Heart right ventricle (tissue), 16 donors: ENCODE data around the gene CAMKMT. TPM values are rescaled to one million over a fixed set of nuclear protein-coding genes. Genes with fewer than 3 reads are reported as not detected.

Experiments used
- ATAC-seq, 8 donors: fragments of 200-7000 bp; cut with Tn5 transposase; one replicate each; pipeline ENCODE4 v1.9.1; 2020; ENCODE audit warnings: mild to moderate bottlenecking in 8 of 8, moderate library complexity in 8 of 8, moderate number of reproducible peaks in 1 of 8
- DNase-seq, 2 donors: peaks; one replicate each; pipeline ENCODE4 v3.0.0-alpha.2; 2020
- H3K27ac ChIP-seq, 10 donors: fragments of 200-600 bp; sonication (generic) in 2 of 10; one replicate each; pipeline versions ENCODE4 v1.5.0 to v1.8.0; 2020 to 2022; ENCODE audit warnings: mild to moderate bottlenecking in 3 of 10
- H3K27me3 ChIP-seq, 7 donors: fragments of 200-600 bp; one replicate each; pipeline ENCODE4 v1.8.0; 2021 to 2022; ENCODE audit warnings: mild to moderate bottlenecking in 2 of 7
- H3K36me3 ChIP-seq, 9 donors: fragments of 200-600 bp; sonication (generic) in 1 of 9; one replicate each; pipeline versions ENCODE4 v1.5.0 to v1.8.0; 2020 to 2022; ENCODE audit warnings: mild to moderate bottlenecking in 2 of 9
- H3K4me1 ChIP-seq, 9 donors: fragments of 200-600 bp; sonication (generic) in 1 of 9; one replicate each; pipeline versions ENCODE4 v1.5.0 to v1.8.0; 2020 to 2022; ENCODE audit warnings: mild to moderate bottlenecking in 4 of 9
- H3K4me3 ChIP-seq, 10 donors: fragments of 200-600 bp; sonication (generic) in 2 of 10; one replicate each; pipeline versions ENCODE4 v1.5.0 to v1.8.0; 2020 to 2022; ENCODE audit warnings: mild to moderate bottlenecking in 7 of 10, moderate library complexity in 2 of 10
- H3K9me3 ChIP-seq, 11 donors: fragments of 200-600 bp in 10 of 11; sonication (generic) in 2 of 11; one replicate each; pipeline versions ENCODE4 v1.5.0 to v1.8.0; 2013 to 2022; ENCODE audit warnings: mild to moderate bottlenecking in 2 of 11, control low read depth in 1 of 11, moderate library complexity in 1 of 11
- CTCF ChIP-seq, 9 donors: fragments of 200-600 bp; sonication (generic) in 2 of 9; IDR thresholded peaks; one replicate each; pipeline versions ENCODE4 v1.5.0 to v1.8.0; 2021 to 2022; ENCODE audit warnings: antibody characterized with exemption in 9 of 9, mild to moderate bottlenecking in 5 of 9, moderate library complexity in 1 of 9
- WGBS, 2 donors: extraction: QIAGEN DNeasy Blood & Tissue Kit; methylation state at CpG; one replicate each; pipeline ENCODE4 v1.1.7; 2013; ENCODE audit warnings: inconsistent platforms in 1 of 2; 5-methylcytosine and 5-hydroxymethylcytosine counted together
- intact Hi-C, 10 donors: fragments of 100-400 bp; cut with DNase I; formaldehyde crosslinking; loops; one replicate each; pipeline versions ENCODE4 v1.11.1 to v1.14.2; 2022
- polyA plus RNA-seq, 2 donors: library from polyadenylated mRNA; stranded (reverse); fragments of 200-250 nt; gene quantifications; one replicate each; pipeline ENCODE4 v1.2.3, GENCODE V29; 2013
- total RNA-seq, 10 donors: library from RNA; stranded (reverse); fragmentation: NEBNext Ultra II Directional in 3 of 10; extraction: Animal tissue kit (Norgen Biotek cat#: 25700) in 3 of 10; gene quantifications; one replicate each; pipeline versions ENCODE4 v1.2.1 to v1.2.4, GENCODE V29; 2021 to 2023
- donor health status: Arrhythmogenic right ventricular cardiomyopathy.
- donor health status: ischemic (EF 13 %, LVEDD 7.1; RV severe dilation, severe dysfunction).
- donor health status: healthy with polysubstance abuse.
- donor health status: DM: no; HTN: yes; CAD: no.
- donor health status: DM: no; HTN: no; CAD: no.
- donor health status: ischemic (EF 25% LVEDD 6.9; RV normal size, moderate dysfunction).
- donor health status: ischemic (EF 25% LVEDD 5.7; RV mildly dilated, moderate dysfunction).
- donor health status: healthy.
- donor health status: DM: yes; HTN: yes; CAD: no.
- donor health status: Ischemic cardiomyopathy.
- donor health status: ischemic (EF 35%, LVEDD 5.7; RV mildly dilated, moderate dysfunction).
- donor health status: nonischemic (EF 11% LVEDD 7.7; RV severe dilation, severe dysfunction).
- donor health status: DM: yes; HTN: yes; CAD: no.
- donor health status: PGD.
- donor health status: ischemic (EF 29% LVEDD 5.4; RV normal size, mild dysfunction).
- donor health status: nonischemic (EF 23%, LVEDD 6.1; RV moderate dilation, normal function).

CAMKMT gene
- total and polyA plus RNA-seq, 12 donors = 4.1 to 6.4 (median 4.8) TPM

DNA sequence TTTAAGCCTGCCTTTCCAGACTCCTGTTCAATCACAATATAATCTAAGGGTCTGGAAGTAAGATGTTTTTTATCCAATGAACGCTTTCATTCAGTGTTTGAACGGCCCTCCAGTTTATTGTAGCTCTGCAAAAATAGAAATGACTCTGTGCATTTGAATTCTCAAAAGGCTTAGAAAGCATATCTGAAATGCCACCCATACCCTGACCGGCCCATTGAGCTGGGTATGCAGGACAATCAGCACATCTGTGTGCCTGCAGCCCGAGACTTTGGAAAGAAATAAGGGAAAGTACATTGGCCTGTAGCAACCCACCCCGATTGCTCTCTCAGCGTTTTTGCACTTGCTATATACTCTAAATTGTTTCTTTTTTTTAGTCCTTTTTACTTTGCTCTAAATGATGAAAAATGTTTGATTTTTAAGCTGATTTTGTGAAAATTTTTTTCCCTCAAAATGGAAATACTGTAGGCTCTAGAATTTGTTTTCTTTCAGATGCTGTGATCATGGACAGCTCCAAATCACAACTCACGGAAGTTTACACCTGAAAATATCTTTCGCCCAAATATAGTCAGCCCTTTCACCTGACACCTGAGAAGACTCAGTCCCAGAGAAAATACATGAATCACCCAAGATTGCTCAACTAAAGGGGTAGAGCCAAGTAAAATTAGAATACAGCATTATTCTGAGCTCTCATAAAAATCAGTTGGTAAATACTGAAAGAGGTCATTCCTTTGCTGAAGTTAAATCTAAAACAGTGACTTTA is 385.3 kb downstream of the CAMKMT start:
- DNase-seq (no peak), ATAC-seq (peak in 3 of 8 donors; percentile 42 to 72 (median 52))
- peaks cover 0 to 26% (median 6%) of the 10 kb centered on the region in 9 donors for H3K4me1 ChIP-seq
- H3K36me3 ChIP-seq = no peaks in the 10 kb centered on the region
- WGBS, 2 donors = 69 to 81% methylated on average over 8 of the region's 8 CpGs
- no peak overlapping the region for H3K4me3 ChIP-seq
- peaks cover 0 to 2% (median 0%) of the 10 kb centered on the region in 11 donors for H3K9me3 ChIP-seq
- intact Hi-C loops = no loop called here
- H3K27me3 ChIP-seq = no peaks in the 10 kb centered on the region
- H3K27ac ChIP-seq = no peak overlapping the region
- no peak for TF ChIP-seq CTCF (IDR thresholded peaks at IDR 0.05)

DNA sequence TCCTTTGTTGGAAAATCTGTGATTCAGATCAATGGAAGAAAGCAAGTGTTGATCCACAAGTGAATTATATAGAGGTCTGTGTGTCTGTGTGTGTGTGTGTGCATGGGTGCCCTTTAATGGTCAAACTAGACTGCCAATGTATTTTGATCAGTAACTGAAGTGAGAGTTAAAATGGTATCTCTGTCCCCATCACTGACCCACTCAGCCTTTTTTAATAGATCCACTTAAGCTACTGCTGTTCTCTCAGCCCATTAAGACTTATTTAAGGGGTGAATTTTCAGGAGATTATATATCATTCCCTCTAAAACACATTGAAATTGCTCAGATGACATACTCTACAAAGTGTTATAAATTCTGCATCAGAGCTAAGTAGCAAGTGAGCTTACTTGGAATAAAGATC is 386.0 kb downstream of the CAMKMT start:
- peaks cover 0 to 26% (median 6%) of the 10 kb centered on the region in 9 donors for H3K4me1 ChIP-seq
- no peak for TF ChIP-seq CTCF (IDR thresholded peaks at IDR 0.05)
- H3K9me3 ChIP-seq = peaks cover 0 to 2% (median 0%) of the 10 kb centered on the region in 11 donors
- ATAC-seq = no peak
- intact Hi-C loops = no loop called here
- H3K36me3 ChIP-seq = no peaks in the 10 kb centered on the region
- H3K27ac ChIP-seq = no peak overlapping the region
- DNase-seq = no peak
- no peaks in the 10 kb centered on the region for H3K27me3 ChIP-seq
- no peak overlapping the region for H3K4me3 ChIP-seq

DNA sequence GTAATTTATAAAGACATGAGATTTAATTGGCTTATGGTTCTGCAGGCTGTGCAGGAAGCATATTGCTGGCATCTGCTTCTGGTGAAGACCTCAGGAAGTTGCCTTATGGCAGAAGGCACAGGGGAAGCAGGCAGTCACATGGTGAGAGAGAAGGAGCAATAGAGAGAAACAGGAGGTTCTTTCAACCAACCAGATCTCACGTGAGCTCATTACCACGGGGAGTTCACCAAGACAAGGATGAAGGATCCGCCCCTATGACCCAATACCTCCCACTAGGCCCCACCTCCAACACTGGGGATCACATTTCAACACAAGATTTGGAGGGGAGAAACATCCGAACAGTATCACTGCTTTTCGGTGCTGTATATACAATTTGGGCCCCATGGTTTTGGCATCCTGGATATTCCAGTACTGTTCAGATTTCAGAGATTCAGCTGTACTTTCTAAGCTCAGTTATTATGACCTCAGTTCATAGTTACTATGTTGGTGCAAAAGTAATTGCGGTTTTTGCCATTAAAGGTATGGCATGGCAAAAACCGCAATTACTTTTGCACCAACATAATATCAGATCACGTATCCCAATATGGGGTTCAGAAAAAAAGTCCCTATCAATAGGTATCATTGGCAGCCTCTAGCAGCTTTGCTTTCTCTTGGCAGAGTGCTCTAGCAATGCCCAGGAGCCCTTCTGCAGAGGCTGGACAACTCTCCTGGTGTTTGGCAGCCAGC is 390.2 kb downstream of the CAMKMT start:
- ATAC-seq (no peak), DNase-seq (no peak)
- Histone ChIP-seq H3K36me3 (no peaks in the 10 kb centered on the region), H3K4me3 (no peak overlapping the region), H3K4me1 (peaks cover 0 to 11% (median 1%) of the 10 kb centered on the region in 9 donors), H3K27me3 (no peaks in the 10 kb centered on the region), H3K9me3 (peaks cover 0 to 2% (median 0%) of the 10 kb centered on the region in 11 donors), H3K27ac (no peak overlapping the region)
- no peak for TF ChIP-seq CTCF (IDR thresholded peaks at IDR 0.05)
- intact Hi-C loops = no loop called here
- 86 to 87% methylated on average over 8 of the region's 8 CpGs for WGBS, 2 donors

DNA sequence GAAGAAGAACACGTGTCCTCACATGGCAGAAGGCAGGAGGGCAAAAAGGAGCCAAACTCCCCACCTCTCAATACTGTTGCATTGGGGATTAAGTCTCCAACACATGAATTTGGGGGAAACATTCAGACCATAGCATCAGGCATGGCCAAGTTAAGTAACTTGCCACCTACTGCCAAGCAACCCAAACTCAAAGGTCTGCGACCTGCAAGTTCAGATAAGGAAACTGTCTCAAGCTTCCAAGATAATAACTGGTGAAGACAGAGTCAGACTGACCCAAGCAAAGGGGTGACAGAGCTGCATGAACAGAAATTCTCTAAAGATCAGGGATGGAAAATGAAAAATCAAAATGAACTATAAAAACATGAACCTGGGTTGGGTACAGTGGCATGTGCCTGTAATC is 391.0 kb downstream of the CAMKMT start:
- Histone ChIP-seq H3K36me3 (no peaks in the 10 kb centered on the region), H3K4me3 (no peak overlapping the region), H3K27me3 (no peaks in the 10 kb centered on the region), H3K27ac (no peak overlapping the region), H3K4me1 (peaks cover 0 to 8% (median 0%) of the 10 kb centered on the region in 9 donors), H3K9me3 (peaks cover 0 to 2% (median 0%) of the 10 kb centered on the region in 11 donors)
- no peak for TF ChIP-seq CTCF (IDR thresholded peaks at IDR 0.05)
- 96 to 100% methylated on average over 2 of the region's 2 CpGs for WGBS, 2 donors
- intact Hi-C loops = no loop called here
- ATAC-seq (no peak), DNase-seq (no peak)
